Astrocyte (in vitro differentiated cells and primary cell): ENCODE results near the gene BIN2. TPM values are rescaled to one million over a fixed set of nuclear protein-coding genes. Genes with fewer than 3 reads are reported as not detected.
"Not testable (repeated sequence)": the region's sequence is repeated elsewhere in the genome, so short reads cannot be mapped to it uniquely, and the experiment has no call there.

Experiments used
- DNase-seq: peaks from one replicate; pipeline ENCODE4 v3.0.0-alpha.2; 2010; ENCODE audit warnings: low read depth
- FAIRE-seq: peaks from 2 replicates; lab custom pipeline; 2011; peaks lifted over from hg19 to GRCh38; lab: Jason Lieb, UNC
- H2AFZ ChIP-seq: 2 replicates; pipeline ENCODE4 v1.6.0; 2012; ENCODE audit warnings: low read depth, low read length, inconsistent platforms
- H3K27ac ChIP-seq: 2 replicates; pipeline ENCODE4 v1.5.1; 2011; ENCODE audit warnings: low read depth, low read length, inconsistent platforms
- H3K27me3 ChIP-seq: 2 replicates; pipeline ENCODE4 v1.6.0; 2011; ENCODE audit warnings: low read length, inconsistent platforms; ENCODE audit not compliant: insufficient read depth
- H3K36me3 ChIP-seq: 2 replicates; pipeline ENCODE4 v1.5.1; 2011; ENCODE audit warnings: low read length, inconsistent platforms; ENCODE audit not compliant: insufficient read depth
- H3K4me1 ChIP-seq: 2 replicates; pipeline ENCODE4 v1.5.1; 2011; ENCODE audit warnings: low read length, inconsistent platforms; ENCODE audit not compliant: insufficient read depth
- H3K4me2 ChIP-seq: 2 replicates; pipeline ENCODE4 v1.6.0; 2012; ENCODE audit warnings: low read length, inconsistent platforms
- H3K4me3 ChIP-seq: 2 replicates; pipeline ENCODE4 v1.5.1; 2011; ENCODE audit warnings: low read depth, mild to moderate bottlenecking, low read length, inconsistent platforms; ENCODE audit not compliant: insufficient read depth
- H3K79me2 ChIP-seq: 2 replicates; pipeline ENCODE4 v1.6.0; 2012; ENCODE audit warnings: mild to moderate bottlenecking, low read length, inconsistent platforms; ENCODE audit not compliant: insufficient read depth
- H3K9ac ChIP-seq: 2 replicates; pipeline ENCODE4 v1.6.0; 2012; ENCODE audit warnings: mild to moderate bottlenecking, low read length, inconsistent platforms
- H3K9me3 ChIP-seq: 2 replicates; pipeline ENCODE4 v1.5.1; 2012; ENCODE audit warnings: low read depth, mild to moderate bottlenecking, low read length, inconsistent platforms; ENCODE audit not compliant: insufficient read depth
- H4K20me1 ChIP-seq: 2 replicates; pipeline ENCODE4 v1.6.0; 2012; ENCODE audit warnings: low read length, inconsistent platforms; ENCODE audit not compliant: insufficient read depth
- H3K27ac Mint-ChIP-seq: one replicate; pipeline ENCODE4 v1.8.0; 2021; ENCODE audit warnings: mild to moderate bottlenecking, mixed read lengths; ENCODE audit not compliant: unreplicated experiment
- H3K27me3 Mint-ChIP-seq: one replicate; pipeline ENCODE4 v1.8.0; 2021; ENCODE audit warnings: low read depth, mixed read lengths; ENCODE audit not compliant: unreplicated experiment
- H3K36me3 Mint-ChIP-seq: one replicate; pipeline ENCODE4 v1.8.0; 2021; ENCODE audit warnings: low read depth, mixed read lengths; ENCODE audit not compliant: unreplicated experiment
- H3K4me1 Mint-ChIP-seq: one replicate; pipeline ENCODE4 v1.8.0; 2021; ENCODE audit warnings: low read depth, mixed read lengths; ENCODE audit not compliant: unreplicated experiment
- H3K4me3 Mint-ChIP-seq: one replicate; pipeline ENCODE4 v1.8.0; 2021; ENCODE audit warnings: mild to moderate bottlenecking, moderate library complexity, mixed read lengths; ENCODE audit not compliant: unreplicated experiment
- H3K9me3 Mint-ChIP-seq: one replicate; pipeline ENCODE4 v1.8.0; 2021; ENCODE audit warnings: mild to moderate bottlenecking, mixed read lengths; ENCODE audit not compliant: unreplicated experiment
- CTCF ChIP-seq: IDR thresholded peaks from 2 replicates; pipeline ENCODE4 v1.5.1; 2011; ENCODE audit warnings: low read depth, mild to moderate bottlenecking, inconsistent platforms, low read length, moderate library complexity; ENCODE audit not compliant: insufficient read depth
- EZH2 ChIP-seq: IDR thresholded peaks from 2 replicates; pipeline ENCODE4 v1.6.1; 2012; ENCODE audit warnings: mild to moderate bottlenecking, low read length, inconsistent platforms; ENCODE audit not compliant: insufficient read depth
- total RNA-seq: library from RNA; stranded (reverse); gene quantifications from 2 replicates; pipeline ENCODE4 v1.2.1, GENCODE V29; 2021

BIN2 gene
- total RNA-seq, 1 donor from 2014 or later = not detected

DNA sequence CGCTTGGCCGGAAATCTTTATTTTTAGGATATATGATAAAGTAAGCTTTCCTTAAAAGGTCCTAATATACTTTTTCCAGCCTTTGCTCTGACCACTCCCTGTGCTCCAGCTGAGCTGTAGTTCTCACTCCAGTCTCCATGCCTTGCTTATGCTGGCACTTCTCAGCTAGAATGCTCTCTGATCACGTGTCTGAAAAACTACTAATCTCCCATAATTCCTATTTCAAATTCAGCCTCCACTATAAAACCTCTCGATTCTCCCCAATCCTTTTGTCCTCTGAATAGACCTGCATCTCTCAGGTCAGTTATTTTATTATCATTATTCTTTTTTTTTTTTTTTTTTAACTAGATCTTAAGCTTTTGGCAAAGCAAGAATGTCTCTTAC is 3.7 kb downstream of the BIN2 start:
- TF ChIP-seq EZH2 (no peak), CTCF (no peak)
- Histone ChIP-seq H3K9me3 (no peaks in the 10 kb centered on the region), H3K4me3 (no peak overlapping the region), H3K4me1 (no peaks in the 10 kb centered on the region), H2AFZ (no peak overlapping the region), H3K27ac (no peak overlapping the region), H3K79me2 (no peaks in the 10 kb centered on the region), H4K20me1 (no peaks in the 10 kb centered on the region), H3K9ac (no peak overlapping the region), H3K4me2 (no peak overlapping the region), H3K36me3 (no peaks in the 10 kb centered on the region), H3K27me3 (no peaks in the 10 kb centered on the region)
- Mint-ChIP-seq H3K27me3 (peaks cover 2% of the 10 kb centered on the region), H3K4me1 (peaks cover 6% of the 10 kb centered on the region), H3K27ac (no peak overlapping the region), H3K4me3 (no peak overlapping the region), H3K36me3 (no peaks in the 10 kb centered on the region), H3K9me3 (no peaks in the 10 kb centered on the region)
- DNase-seq (no peak), FAIRE-seq (no peak)

GRCh38 chr12:51318846-51319599 is 5.0 kb downstream of the BIN2 start:
- Histone ChIP-seq H3K27me3 (no peaks in the 10 kb centered on the region), H3K4me2 (no peak overlapping the region), H3K9ac (no peak overlapping the region), H3K4me3 (no peak overlapping the region), H3K27ac (no peak overlapping the region), H3K36me3 (no peaks in the 10 kb centered on the region), H3K9me3 (no peaks in the 10 kb centered on the region), H3K79me2 (no peaks in the 10 kb centered on the region), H4K20me1 (no peaks in the 10 kb centered on the region), H2AFZ (no peak overlapping the region), H3K4me1 (no peaks in the 10 kb centered on the region)
- Mint-ChIP-seq H3K4me1 (peaks cover 6% of the 10 kb centered on the region), H3K9me3 (no peaks in the 10 kb centered on the region), H3K36me3 (no peaks in the 10 kb centered on the region), H3K27me3 (peaks cover 2% of the 10 kb centered on the region), H3K27ac (no peak overlapping the region), H3K4me3 (no peak overlapping the region)
- DNase-seq (no peak), FAIRE-seq (no peak)
- TF ChIP-seq CTCF (no peak), EZH2 (no peak)

GRCh38 chr12:51318057-51318806 is 5.7 kb downstream of the BIN2 start:
- H3K27ac Mint-ChIP-seq, H3K36me3 ChIP-seq, H3K36me3 Mint-ChIP-seq, H3K4me1 Mint-ChIP-seq, H3K27me3 ChIP-seq, H3K9me3 Mint-ChIP-seq, H3K4me3 ChIP-seq, H3K4me2 ChIP-seq, H3K79me2 ChIP-seq, H2AFZ ChIP-seq, H3K4me3 Mint-ChIP-seq, H3K27ac ChIP-seq, H3K4me1 ChIP-seq, H3K9me3 ChIP-seq, H3K9ac ChIP-seq, FAIRE-seq, H4K20me1 ChIP-seq, H3K27me3 Mint-ChIP-seq, DNase-seq: not testable (repeated sequence)
